GM21737 (cell line): ENCODE results near the gene ALDH3A2.
"Not testable (repeated sequence)": the region's sequence is repeated elsewhere in the genome, so short reads cannot be mapped to it uniquely, and the experiment has no call there.

Experiments
- ATAC-seq: cut with Tn5 transposase; IDR thresholded peaks from one replicate; pipeline ENCODE4 v1.9.1; 2021; ENCODE audit warnings: mild to moderate bottlenecking, moderate library complexity; ENCODE audit not compliant: unreplicated experiment

Gene ALDH3A2

GRCh38 chr17:19649274-19649541 is 657 bp downstream of the ALDH3A2 start:
- ATAC-seq, result no peak

- ATAC-seq, result no peak
These were observed 2.3 kb downstream of the ALDH3A2 start for GRCh38 chr17:19650826-19651225.

- no peak for ATAC-seq
These were observed 3.1 kb downstream of the ALDH3A2 start for GRCh38 chr17:19651451-19652238.

DNA sequence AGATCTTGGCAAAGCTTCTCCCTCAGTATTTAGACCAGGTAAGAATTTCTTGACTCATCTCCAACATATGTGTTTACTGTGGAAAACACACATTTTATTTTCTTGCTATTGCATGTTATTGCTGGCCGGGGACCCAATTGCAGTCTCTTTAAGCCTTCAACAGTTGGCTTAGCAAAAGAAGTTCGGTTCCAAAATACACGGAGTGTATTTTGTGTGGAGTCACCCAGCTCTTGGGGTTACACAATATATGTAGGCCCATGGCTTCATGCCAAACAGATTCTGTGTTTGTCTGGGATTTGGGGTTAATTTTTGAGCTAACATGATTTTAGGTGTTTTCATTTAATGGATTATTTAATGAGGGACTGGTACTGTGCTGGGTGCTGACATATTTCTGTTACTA is 4.0 kb downstream of the ALDH3A2 start:
- no peak for ATAC-seq

- ATAC-seq, result no peak
These were observed 5.9 kb downstream of the ALDH3A2 start for GRCh38 chr17:19654342-19654886.

- no peak for ATAC-seq
These were observed 6.3 kb downstream of the ALDH3A2 start for GRCh38 chr17:19654896-19655295.

- no peak for ATAC-seq
These were observed 7.8 kb downstream of the ALDH3A2 start for GRCh38 chr17:19656336-19656735.

- ATAC-seq, result no peak
These were observed 8.5 kb downstream of the ALDH3A2 start for GRCh38 chr17:19656851-19657581.

GRCh38 chr17:19659366-19660177 is 11.0 kb downstream of the ALDH3A2 start:
- no peak for ATAC-seq

DNA sequence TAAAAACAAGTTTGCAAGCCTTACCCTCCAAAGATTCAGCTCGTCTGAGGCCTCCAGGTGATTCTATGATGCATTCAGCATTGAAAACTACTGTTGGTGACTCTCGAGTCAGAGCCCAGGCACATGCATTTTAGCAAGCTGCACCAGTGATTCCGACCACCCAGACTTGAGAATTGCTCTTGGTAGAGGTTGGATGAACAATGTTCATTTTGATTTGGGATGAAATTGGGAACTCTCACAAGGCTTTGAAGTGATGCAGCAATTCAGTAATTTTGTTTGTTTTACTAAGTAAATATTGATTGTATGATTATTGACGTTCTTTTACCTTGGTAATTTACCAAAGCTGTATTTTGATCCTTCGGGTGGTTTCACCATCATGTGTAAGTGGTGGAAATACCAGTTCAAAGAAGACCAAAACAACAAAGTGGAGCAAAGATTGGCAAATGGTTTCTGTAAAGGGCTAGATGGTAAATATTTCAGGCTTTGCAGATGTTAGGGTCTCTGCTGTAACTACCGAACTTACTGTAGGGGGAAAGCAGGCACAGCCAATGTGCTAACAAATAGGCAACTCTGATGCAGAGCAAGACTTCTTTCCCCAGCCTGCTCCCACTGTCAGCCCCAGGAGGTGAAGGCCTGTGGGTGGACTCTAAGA is 11.8 kb downstream of the ALDH3A2 start:
- no peak for ATAC-seq

DNA sequence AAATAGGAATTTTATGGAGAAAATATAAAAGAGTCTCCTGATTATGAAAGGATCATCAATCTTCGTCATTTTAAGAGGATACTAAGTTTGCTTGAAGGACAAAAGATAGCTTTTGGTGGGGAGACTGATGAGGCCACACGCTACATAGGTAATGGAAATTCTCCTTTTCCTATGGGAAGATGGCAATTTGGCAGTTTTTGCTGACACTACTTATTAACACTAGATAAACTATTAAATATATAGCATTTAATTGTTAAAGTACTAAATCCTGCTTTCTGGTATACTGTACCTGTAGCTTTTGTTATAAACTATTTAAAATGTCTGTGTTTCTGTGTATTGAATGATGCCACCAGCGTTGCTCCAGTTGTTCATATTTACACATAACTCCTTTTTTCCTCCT is 12.6 kb downstream of the ALDH3A2 start:
- no peak for ATAC-seq

DNA sequence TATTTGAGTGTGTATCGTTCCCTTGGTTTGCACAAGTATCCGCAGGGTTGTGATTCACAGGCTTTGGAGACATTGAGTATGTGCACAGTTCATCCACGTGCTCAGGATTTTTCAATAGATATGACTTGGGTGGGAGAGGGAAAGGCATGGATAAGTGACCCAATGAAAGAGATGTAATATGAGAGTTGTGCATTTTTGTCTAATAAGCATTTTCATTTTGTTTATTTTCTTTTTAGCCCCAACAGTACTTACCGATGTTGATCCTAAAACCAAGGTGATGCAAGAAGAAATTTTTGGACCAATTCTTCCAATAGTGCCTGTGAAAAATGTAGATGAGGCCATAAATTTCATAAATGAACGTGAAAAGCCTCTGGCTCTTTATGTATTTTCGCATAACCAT is 14.5 kb downstream of the ALDH3A2 start:
- no peak for ATAC-seq

GRCh38 chr17:19664136-19664820 is 15.7 kb downstream of the ALDH3A2 start:
- ATAC-seq, result no peak

GRCh38 chr17:19664821-19665181 is 16.2 kb downstream of the ALDH3A2 start:
- ATAC-seq, result no peak

DNA sequence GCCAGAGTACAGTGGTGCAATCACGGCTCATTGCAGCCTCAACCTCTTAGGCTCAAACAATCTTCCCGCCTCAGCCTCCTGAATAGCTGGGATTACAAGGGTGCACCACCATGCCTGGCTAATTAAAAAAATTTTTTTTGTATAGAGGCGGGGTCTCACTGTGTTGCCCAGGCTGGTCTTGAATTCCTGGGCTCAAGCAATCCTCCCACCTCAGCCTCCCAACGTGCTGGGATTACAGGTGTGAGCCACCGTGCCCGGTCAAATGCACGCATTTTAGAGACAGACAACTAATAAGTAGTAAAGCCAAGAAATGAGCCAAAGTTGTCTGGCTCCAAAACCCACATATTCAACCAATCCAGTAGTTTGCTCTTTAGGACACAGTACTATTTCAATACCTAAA is 21.1 kb downstream of the ALDH3A2 start:
- ATAC-seq, result not testable (repeated sequence)

GRCh38 chr17:19670908-19671307 is 22.4 kb downstream of the ALDH3A2 start:
- ATAC-seq, result no peak

DNA sequence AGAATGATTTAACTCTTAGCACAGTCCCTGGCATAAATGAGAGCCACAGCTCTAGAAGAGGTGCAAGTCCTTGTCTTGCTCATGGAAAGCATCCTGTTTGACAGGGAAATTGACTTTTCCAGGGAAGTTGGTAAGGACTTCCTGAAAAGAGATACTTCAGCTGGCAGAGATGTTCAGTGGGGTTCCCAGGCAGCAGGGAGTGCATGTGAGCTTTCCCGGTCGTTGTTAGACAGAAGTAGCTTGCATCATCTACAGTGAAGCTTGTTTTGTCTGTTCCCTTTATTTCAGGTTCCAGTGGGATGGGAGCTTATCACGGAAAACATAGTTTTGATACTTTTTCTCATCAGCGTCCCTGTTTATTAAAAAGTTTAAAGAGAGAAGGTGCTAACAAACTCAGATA is 22.9 kb downstream of the ALDH3A2 start:
- no peak for ATAC-seq

GRCh38 chr17:19672009-19672750 is 23.6 kb downstream of the ALDH3A2 start:
- ATAC-seq, result no peak

DNA sequence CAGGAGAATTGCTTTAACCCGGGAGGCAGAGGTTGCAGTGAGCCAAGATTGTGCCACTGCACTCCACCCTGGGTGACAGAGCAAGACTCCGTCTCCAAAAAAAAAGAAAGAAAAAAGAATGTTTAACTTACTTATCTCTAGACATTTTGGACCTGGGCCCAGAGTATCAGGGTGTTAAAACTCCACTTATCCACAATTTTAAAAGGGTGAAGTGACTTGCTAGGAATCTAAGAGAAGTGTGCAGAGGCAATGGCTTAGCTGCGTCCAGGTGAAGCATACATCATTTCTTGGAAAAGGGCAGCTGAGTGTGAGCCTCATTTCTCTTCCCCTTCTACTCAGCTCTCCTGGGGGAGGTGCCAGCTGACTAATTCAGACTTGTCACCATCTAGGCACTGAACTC is 25.1 kb downstream of the ALDH3A2 start:
- no peak for ATAC-seq

GRCh38 chr17:19676896-19677295 is 28.3 kb downstream of the ALDH3A2 start:
- ATAC-seq, result no peak
